Measurements from ENCODE around the gene TEX48.
A peak's percentile ranks its signal among the peaks of the same experiment; 100 is the strongest.

Gene TEX48

GRCh38 chr9:114693248-114693855 is 11.4 kb upstream of the TEX48 start:
- FAIRE-seq, result no peak

DNA sequence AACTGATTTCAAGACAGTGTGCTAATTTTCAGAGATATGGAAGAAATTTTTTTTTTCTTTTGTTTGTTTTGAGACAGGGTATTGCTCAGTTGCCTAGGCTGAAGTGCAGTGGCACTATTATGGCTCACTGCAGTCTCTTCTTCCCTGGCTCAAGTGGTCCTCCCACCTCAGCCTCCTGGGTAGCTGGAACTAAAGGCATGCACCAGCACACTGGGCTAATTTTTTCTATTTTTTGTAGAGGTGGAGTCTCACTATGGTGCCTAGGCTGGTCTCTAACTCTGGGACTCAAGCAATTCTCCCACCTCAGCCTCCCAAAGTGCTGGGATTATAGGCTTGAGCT is 9.9 kb upstream of the TEX48 start:
- no peak for FAIRE-seq

DNA sequence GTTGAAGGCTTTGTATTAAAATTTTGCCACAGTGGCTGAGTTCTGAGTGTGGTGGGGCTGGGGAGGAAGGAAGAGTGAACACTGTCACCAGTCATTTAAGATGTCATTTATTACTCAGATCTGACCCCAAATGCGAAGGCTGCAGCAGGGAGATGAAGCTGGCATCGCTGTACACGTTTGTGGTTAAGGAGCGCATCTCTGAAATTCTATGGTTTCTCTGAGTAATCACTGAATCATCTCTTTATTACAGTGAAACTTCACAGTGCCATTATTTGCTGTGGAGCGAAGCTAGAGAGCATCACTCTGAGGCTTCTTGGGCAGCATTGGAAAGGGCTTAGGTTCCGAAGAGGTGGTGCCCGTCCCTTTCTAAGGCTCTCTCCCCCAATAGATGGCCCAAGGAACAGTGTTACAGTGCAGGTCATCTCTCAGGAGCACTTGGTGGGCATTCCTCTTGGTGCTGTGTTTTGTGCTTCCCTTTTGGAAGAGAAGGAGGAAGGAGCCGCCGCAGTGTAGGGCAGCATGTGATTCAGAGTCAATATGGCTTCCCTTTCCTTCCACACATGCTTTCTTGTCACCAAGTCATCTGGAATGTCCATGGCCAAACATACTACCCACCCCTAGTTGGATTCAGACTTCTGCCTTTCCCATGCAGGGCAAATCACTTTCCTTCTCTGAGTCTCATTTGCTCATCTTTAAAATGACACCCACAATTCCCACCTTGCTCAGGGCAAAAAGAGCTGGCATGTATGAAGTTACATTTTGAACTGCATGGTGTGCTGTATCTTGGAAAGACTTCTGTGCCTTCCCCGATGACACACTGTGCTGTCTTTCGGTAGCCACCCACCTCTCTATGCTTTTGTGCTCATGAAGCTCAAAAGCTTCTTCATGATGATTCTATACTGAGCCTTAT is 9.3 kb upstream of the TEX48 start:
- no peak for FAIRE-seq

GRCh38 chr9:114690308-114690707 is 8.3 kb upstream of the TEX48 start:
- no peak for FAIRE-seq

DNA sequence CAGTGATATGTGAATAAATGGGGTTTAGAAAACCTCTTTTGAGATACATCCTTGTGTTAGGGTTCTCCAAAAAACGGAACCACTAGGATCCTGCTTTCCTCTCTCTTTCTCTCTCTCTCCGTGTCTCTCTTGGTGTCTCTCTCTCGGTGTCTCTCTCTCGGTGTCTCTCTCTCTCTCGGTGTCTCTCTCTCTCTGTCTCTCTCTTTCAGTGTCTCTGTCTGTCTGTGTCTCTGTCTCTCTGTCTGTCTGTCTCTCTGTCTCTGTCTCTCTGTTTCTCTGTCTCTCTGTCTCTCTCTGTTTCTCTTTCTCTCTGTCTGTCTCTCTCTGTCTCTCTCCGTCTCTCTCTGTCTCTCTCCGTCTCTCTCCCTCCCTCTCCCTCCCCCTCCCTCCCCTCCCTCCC is 7.8 kb upstream of the TEX48 start:
- FAIRE-seq, result no peak

DNA sequence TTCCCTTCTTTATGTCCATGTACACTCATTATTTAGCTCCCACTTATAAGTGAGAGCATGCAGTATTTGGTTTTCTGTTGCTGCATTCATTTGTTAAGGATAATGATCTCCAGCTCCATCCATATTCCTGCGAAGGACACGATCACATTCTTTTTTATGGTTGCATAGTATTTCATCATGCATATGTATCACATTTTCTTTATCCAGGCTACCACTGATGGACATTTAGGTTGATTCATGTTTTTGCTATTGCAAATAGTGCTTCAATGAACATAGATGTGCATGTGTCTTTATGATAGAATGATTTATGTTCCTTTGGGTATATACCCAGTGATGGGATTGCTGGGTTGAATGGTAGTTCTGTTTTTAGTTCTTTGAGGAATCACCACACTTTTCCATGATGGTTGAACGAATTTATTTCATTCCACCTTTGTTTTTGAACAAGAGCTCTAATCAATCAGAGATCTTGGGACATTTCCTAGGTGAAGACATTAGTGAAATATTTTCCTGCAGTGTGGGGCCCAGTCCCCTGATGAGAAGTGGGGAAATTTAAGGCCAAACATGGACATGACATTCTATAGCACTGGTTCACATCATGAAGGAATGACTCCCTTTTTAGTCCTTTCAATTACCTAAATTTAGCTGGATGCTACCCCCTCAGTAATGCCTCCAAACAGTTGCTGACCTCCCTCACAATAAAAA is 7.1 kb upstream of the TEX48 start:
- FAIRE-seq, result no peak

GRCh38 chr9:114688379-114688778 is 6.4 kb upstream of the TEX48 start:
- no peak for FAIRE-seq

DNA sequence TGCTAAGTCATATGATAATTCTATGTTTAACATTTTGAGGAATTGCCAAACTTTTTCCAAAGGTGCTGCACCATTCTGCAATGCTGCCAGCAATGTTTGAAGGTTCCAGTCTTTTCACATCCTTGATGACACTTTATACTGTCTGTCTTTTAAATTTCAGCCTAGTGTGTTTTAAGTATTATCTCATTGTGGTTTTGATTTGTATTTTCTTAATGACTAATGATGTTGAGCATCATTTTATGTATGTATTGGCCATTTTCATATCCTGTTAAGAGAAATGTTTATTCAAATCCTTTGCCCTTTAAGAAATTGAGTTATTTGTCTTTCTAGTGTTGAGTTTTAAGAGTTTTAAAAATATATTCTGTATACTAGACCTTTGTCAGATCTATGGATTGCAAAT is 5.0 kb upstream of the TEX48 start:
- peak; percentile 9 for FAIRE-seq

DNA sequence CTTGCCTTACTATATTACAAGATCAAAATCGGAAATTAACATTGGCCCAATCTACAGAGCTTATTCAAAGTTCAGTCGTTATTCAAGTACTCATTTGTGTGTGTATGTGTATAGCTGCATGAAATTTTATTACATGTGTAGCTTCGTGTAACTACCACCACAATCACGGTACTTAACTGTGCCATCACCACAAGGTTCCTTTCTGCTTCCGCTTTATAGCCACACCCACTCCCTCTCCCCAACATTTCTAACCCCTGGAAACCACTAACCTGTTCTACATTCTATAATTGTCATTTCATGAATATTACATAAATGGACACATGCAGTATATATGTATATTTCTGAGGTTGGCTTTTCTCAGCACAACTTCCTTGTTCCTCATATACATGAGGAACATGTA is 4.0 kb upstream of the TEX48 start:
- FAIRE-seq, result no peak

DNA sequence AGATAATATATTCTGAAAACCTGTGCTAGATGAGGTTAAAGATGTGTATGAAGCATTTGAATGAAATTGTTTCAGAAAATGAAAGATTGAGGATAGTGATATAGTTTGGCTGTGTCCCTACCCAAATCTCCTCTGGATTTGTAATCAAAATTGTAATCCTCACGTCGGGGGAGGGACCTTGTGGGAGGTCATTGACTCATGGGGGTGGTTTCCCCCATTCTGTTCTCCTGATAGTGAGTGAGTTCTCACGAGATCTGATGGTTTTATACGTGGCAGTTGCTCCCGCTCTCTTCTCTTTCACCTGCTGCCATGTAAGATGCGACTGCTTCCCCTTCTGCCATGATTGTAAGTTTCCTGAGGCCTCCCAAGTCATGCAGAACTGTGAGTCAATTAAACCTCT is 2.0 kb upstream of the TEX48 start:
- no peak for FAIRE-seq

DNA sequence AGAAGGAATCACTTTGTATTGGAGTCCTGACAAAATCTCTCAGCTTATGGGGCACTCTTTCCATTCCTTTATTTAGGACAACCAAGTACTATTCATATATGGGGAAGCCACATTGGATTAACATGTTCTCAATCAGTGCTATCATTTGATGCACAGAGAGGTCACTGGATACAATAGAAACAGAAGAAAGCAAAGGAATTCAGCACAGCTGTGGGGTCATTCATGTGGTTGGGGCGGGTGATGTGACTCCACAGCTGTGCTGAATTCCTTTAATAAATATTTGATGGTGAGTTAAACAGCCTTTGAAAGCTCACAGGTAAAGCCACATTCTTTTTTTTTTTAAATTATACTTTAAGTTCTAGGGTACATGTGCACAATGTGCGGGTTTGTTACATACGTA is 854 bp upstream of the TEX48 start:
- FAIRE-seq, result no peak

- FAIRE-seq, result no peak
These were observed 1.6 kb downstream of the TEX48 start for GRCh38 chr9:114680259-114681001.

DNA sequence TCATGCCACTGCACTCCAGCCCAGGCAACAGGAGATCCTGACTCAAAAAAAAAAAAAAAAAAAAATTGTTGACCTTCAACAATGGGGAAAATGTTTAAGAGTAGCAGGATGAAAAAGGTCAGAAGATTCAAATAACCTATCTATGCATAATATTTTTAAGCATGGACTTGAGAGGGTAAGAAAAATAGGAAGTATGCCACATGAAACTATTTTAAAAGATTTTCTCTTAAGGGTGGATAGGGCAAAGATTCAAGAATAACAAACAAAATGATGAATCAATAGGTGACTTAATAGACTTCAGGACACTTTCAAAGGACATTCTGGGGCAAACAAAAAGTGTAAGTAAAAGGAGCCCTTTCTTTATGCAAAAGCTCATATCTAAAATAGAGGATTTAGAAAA is 3.2 kb downstream of the TEX48 start:
- FAIRE-seq, result no peak

DNA sequence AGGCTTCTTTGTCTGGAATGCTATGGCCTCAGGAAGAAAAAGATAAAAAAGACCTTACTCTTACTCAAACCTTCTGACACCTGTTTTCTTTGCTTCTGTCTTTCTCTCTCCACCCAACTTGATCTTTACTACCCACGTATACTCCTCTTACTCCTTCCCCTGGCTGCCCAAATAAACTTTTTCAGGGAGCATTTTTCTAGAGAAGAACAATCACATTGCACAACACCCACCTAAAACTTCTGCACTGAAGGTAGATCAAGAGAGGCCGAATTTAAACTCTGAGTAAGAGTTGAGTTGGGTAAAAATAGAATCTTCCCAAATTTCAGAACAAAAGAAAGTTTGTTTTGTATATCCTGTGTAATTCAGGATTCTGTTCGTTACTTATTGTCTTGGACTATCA is 3.9 kb downstream of the TEX48 start:
- FAIRE-seq, result no peak

GRCh38 chr9:114677418-114677817 is 4.6 kb downstream of the TEX48 start:
- FAIRE-seq, result no peak

GRCh38 chr9:114676901-114677300 is 5.1 kb downstream of the TEX48 start:
- FAIRE-seq, result no peak

DNA sequence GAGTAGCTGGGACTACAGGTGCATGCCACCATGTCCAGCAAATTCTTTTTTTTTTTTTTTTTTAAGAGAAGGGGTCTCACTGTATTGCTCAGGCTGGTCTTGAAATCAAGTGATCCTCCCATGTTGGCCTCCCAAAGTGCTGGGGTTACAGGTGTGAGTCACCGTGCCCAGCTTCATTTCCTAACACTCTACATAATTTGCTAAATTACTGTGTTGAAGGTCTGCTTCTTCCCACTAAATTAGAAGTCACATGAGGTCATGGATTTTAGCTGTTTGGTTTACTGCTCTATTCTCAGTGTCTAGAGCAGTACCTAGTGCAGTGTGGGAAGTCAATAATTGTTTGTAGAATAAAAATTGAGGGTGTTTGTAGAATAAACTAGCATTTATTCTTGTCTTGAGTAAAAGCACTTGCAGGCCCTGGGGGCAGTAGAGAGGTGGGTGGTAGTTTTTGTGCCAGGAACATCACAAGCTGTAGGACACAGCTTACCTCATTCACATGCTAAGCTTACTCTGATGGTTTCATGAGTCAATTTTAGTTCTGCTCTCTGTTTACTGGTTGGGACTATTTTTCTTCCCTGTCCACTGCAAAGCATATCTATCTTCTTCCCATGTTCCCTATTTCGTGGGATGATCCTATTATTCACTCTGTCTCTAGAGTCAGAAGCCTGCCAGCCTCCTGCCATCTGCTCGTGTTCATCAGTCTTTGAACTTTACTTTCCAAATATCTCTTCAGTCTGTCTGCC is 7.0 kb downstream of the TEX48 start:
- FAIRE-seq, result no peak

- no peak for FAIRE-seq
These were observed 7.8 kb downstream of the TEX48 start for GRCh38 chr9:114674076-114674797.

DNA sequence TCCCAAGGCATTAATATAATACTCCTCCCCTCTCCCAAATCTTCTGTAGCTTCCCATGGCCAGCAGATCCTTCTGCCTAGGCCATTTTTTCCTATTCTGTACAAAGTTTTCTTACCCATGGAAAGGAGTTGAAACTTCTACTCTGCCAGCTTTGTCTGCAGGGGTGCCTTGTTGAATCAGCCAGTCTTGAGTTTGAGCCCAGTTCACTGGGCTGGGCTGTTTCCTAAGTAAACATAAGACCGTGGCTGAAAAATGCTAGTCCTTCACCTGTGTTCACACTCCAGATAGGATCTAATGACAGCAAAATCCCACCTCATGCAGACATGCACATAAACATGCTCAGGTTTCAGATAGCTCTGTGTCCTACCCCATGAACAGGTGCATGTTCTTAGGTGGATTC is 10.4 kb downstream of the TEX48 start:
- FAIRE-seq, result no peak

DNA sequence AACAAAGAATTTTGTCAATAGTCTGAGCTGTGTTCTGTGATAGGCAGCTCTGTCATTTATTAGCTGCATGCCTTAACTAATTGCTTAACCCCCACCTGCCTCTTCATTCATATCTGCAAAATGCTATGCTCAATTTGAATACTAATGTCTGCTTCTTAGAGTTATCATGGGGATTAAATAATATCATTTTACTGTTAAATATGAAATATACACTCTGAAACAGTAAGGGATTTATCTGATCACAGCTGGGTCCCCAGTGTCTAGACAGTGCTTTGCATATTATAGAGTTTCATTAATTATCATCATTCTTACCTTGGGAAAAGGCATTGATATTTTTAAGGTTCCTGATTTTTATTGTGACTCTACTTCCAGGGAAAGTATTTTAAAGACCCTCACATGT is 12.0 kb downstream of the TEX48 start:
- FAIRE-seq, result no peak

DNA sequence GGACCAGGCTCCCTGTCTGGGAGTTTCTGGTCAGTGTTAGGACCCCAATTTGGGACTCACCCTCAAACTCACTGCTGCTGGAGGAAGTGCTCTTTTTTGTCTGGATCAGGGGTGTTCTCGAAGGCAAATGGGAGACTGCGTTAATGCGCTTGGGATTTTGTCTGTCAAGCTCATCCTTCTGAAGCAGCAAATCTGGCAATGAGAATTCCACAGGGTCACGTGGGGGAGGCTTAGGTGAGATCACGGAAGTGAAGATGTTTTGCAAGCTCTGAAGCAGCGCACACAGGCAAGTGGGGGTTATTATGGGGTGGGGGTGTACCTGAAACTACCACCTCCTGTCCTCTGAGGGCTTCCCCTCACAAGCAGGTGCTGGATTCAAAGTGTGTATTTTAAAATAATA is 13.8 kb downstream of the TEX48 start:
- FAIRE-seq, result no peak

DNA sequence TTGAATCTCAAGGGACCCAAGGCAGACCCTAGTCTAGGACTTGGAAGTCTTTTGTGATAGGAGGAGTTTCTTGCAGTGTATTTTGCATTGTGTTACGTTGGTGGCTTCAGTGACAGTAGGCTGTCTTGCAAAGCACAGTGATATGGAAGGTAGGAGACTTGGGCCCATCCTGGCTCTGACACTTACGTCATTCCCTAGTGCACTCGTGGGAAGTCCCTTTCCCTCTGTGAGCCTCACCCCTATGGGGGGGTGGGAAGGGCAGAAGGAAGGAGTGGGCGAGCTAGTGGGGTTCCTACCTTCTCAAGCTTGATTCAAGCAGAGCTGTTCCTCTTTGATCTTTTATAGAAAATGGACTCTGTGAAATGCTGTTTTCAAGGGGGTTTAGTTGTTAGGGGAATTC is 15.1 kb downstream of the TEX48 start:
- FAIRE-seq, result no peak

All from islet of Langerhans (tissue), 1 donor.